Keratinocyte (primary cell): ENCODE results near the gene PDE6G. TPM values are rescaled to one million over a fixed set of nuclear protein-coding genes. Genes with fewer than 3 reads are reported as not detected.

Source experiments
- DNase-seq: peaks from one replicate; pipeline ENCODE4 v3.0.0-alpha.2; 2011; ENCODE audit warnings: low read depth, missing footprints, low spot score
- FAIRE-seq: peaks from 2 replicates; lab custom pipeline; 2011; peaks lifted over from hg19 to GRCh38; lab: Jason Lieb, UNC
- H2AFZ ChIP-seq: 2 replicates; pipeline ENCODE4 v1.6.0; 2012; ENCODE audit warnings: low read length, control low read depth, inconsistent platforms; ENCODE audit not compliant: control insufficient read depth
- H3K27ac ChIP-seq: 2 replicates; pipeline ENCODE4 v1.5.1; 2011; ENCODE audit warnings: low read length; ENCODE audit not compliant: control insufficient read depth, insufficient read depth
- H3K27me3 ChIP-seq: 3 replicates; pipeline ENCODE4 v1.6.0; 2011; ENCODE audit warnings: low read length; ENCODE audit not compliant: control insufficient read depth, insufficient read depth; ENCODE audit errors: extremely low read depth
- H3K36me3 ChIP-seq, 2 experiments: 2 replicates in 1 of 2; 3 replicates in 1 of 2; pipeline ENCODE4 v1.5.1; 2011; ENCODE audit warnings: low read length in 2 of 2, mild to moderate bottlenecking in 1 of 2; ENCODE audit not compliant: control insufficient read depth in 2 of 2, insufficient read depth in 2 of 2; ENCODE audit errors: extremely low read depth in 1 of 2
- H3K4me1 ChIP-seq: 3 replicates; pipeline ENCODE4 v1.5.1; 2011; ENCODE audit warnings: low read length; ENCODE audit not compliant: control insufficient read depth, insufficient read depth; ENCODE audit errors: extremely low read depth
- H3K4me2 ChIP-seq: 3 replicates; pipeline ENCODE4 v1.6.0; 2011; ENCODE audit warnings: low read depth, low read length; ENCODE audit not compliant: control insufficient read depth, insufficient read depth; ENCODE audit errors: extremely low read depth
- H3K4me3 ChIP-seq, 3 experiments: fragments of 200-600 bp in 1 of 3; sonication (generic) in 1 of 3; 2 replicates in 2 of 3; 3 replicates in 1 of 3; pipeline ENCODE4 v1.5.1; 2011 to 2016; ENCODE audit warnings: low read length in 3 of 3, mild to moderate bottlenecking in 3 of 3, control low read depth in 2 of 3, inconsistent platforms in 1 of 3, low read depth in 1 of 3, mixed read lengths in 1 of 3, mixed run types in 1 of 3, moderate library complexity in 1 of 3; ENCODE audit not compliant: control insufficient read depth in 2 of 3, insufficient read depth in 2 of 3; ENCODE audit errors: extremely low read depth in 1 of 3
- H3K79me2 ChIP-seq: 2 replicates; pipeline ENCODE4 v1.6.0; 2012; ENCODE audit warnings: low read length; ENCODE audit not compliant: control insufficient read depth, insufficient read depth
- H3K9ac ChIP-seq: 3 replicates; pipeline ENCODE4 v1.6.0; 2011; ENCODE audit warnings: low read length; ENCODE audit not compliant: control insufficient read depth, insufficient read depth; ENCODE audit errors: extremely low read depth
- H3K9me1 ChIP-seq: 3 replicates; pipeline ENCODE4 v1.6.0; 2011; ENCODE audit warnings: low read length; ENCODE audit not compliant: control insufficient read depth, insufficient read depth; ENCODE audit errors: extremely low read depth
- H3K9me3 ChIP-seq: 2 replicates; pipeline ENCODE4 v1.5.1; 2012; ENCODE audit warnings: low read depth, low read length; ENCODE audit not compliant: control insufficient read depth
- H4K20me1 ChIP-seq: 3 replicates; pipeline ENCODE4 v1.6.0; 2011; ENCODE audit warnings: low read length; ENCODE audit not compliant: control insufficient read depth, insufficient read depth; ENCODE audit errors: extremely low read depth
- CTCF ChIP-seq, 3 experiments: IDR thresholded peaks in 1 of 3; conservative IDR thresholded peaks in 1 of 3; optimal IDR thresholded peaks in 1 of 3; 2 replicates in 2 of 3; 3 replicates in 1 of 3; pipeline versions ENCODE3 to v1.5.1; 2011; ENCODE audit warnings: low read length in 3 of 3, mild to moderate bottlenecking in 3 of 3, moderate library complexity in 2 of 3, control low read depth in 1 of 3, inconsistent platforms in 1 of 3; ENCODE audit not compliant: insufficient read depth in 2 of 3; ENCODE audit errors: extremely low read depth in 1 of 3
- EZH2 ChIP-seq: IDR thresholded peaks from one replicate; pipeline ENCODE4 v1.6.1; 2012; ENCODE audit warnings: inconsistent platforms, mild to moderate bottlenecking, low read length, moderate library complexity
- dilution Hi-C: fragments of 300-500 bp; cut with MboI; formaldehyde crosslinking; loops from one replicate; pipeline ENCODE4 v1.7.0; 2020; ENCODE audit warnings: low sequenced_read_pairs; ENCODE audit not compliant: extremely low pct_ligation_motif_present
- polyA plus RNA-seq, 5 experiments: library from polyadenylated mRNA; depleted of rRNA in 3 of 5; stranded (reverse) in 3 of 5; stranded (forward) in 1 of 5; unstranded in 1 of 5; fragments of >200 nt; gene quantifications; 1 replicate in 1 of 5; 2 replicates in 3 of 5; 3 replicates in 1 of 5; pipeline versions ENCODE4 v1.2.1 to v1.2.3, GENCODE V29; 2011 to 2012; ENCODE audit warnings: missing spikeins in 2 of 5, low read depth in 1 of 5, low replicate concordance in 1 of 5

Gene PDE6G
- polyA plus RNA-seq, 1 donor (not counting 4 experiments of a cell fraction or from before 2014, with no cell fraction given): not detected

DNA sequence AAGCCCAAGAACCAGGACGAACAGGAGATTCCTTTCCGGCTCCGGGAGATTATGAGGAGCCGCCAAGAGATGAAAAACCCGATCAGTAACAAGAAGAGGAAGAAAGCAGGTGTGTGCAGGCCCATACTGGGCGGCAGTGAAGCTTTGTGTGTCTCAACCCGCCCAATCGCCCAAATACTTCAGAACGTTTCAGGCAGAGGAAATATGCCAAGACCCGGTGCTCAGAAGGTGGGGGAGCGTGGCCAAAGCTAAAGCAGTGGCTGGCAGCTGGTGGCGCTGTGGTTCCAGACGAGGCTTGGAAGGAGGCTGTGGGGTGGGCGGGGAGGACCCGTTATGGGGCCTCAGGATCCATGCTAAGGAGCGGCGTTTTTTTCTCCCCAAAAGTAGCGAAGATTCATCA is 11.4 kb upstream of the PDE6G start:
- H3K9me3 ChIP-seq: no peaks in the 10 kb centered on the region
- H3K4me2 ChIP-seq: peak overlapping the region; percentile 93
- peak overlapping the region; percentile 13 for H2AFZ ChIP-seq
- H3K4me3 ChIP-seq: peak overlapping the region; percentile 68 to 83 (median 74)
- TF ChIP-seq EZH2 (no peak), CTCF (optimal IDR thresholded peaks at IDR 0.05 in 1 of 3, IDR thresholded peaks at IDR 0.05 in 1 of 3, conservative IDR thresholded peaks at IDR 0.05 in 1 of 3; ENCODE audit: extremely low read depth in 1 of 3, insufficient read depth in 2 of 3, low read length in 3 of 3) (peak in 2 of 3 experiments; percentile 71 to 85)
- no peak for FAIRE-seq
- dilution Hi-C loops: no loop called here
- H3K27ac ChIP-seq: peak overlapping the region; percentile 60
- H3K9me1 ChIP-seq: no peaks in the 10 kb centered on the region
- DNase-seq: no peak
- no peaks in the 10 kb centered on the region for H3K27me3 ChIP-seq
- peak overlapping the region; percentile 69 for H3K9ac ChIP-seq
- no peaks in the 10 kb centered on the region for H4K20me1 ChIP-seq
- H3K4me1 ChIP-seq: peaks cover 25% of the 10 kb centered on the region
- H3K36me3 ChIP-seq: peaks cover 28 to 48% of the 10 kb centered on the region in 2 experiments
- H3K79me2 ChIP-seq: peaks cover 50% of the 10 kb centered on the region

GRCh38 chr17:81666342-81667191 is 10.2 kb upstream of the PDE6G start, which contains the start of the genes CCDC137 and OXLD1:
CCDC137 (plus strand) TSS chr17:81666737; CDS start chr17:81666767, 30 bp downstream.
OXLD1 (minus strand) TSS chr17:81666605; CDS start chr17:81666577, 28 bp downstream.
- Histone ChIP-seq H2AFZ (peak within 1 kb of the TSS; percentile 64), H3K27me3 (no peaks in the 10 kb centered on the region), H3K27ac (peak within 1 kb of the TSS; percentile 80), H3K9ac (peak within 1 kb of the TSS; percentile 92), H3K9me1 (no peaks in the 10 kb centered on the region), H3K4me3 (peak within 1 kb of the TSS; percentile 74 to 89 (median 83)), H3K9me3 (no peaks in the 10 kb centered on the region), H4K20me1 (no peaks in the 10 kb centered on the region), H3K4me2 (peak within 1 kb of the TSS; percentile 93), H3K4me1 (peaks cover 25% of the 10 kb centered on the region), H3K79me2 (peaks cover 44% of the 10 kb centered on the region), H3K36me3 (peaks cover 17 to 38% of the 10 kb centered on the region in 2 experiments)
- TF ChIP-seq EZH2: no peak
- TF ChIP-seq CTCF (optimal IDR thresholded peaks at IDR 0.05 in 1 of 3, IDR thresholded peaks at IDR 0.05 in 1 of 3, conservative IDR thresholded peaks at IDR 0.05 in 1 of 3; ENCODE audit: extremely low read depth in 1 of 3, insufficient read depth in 2 of 3, low read length in 3 of 3): no peak
- no peak for FAIRE-seq
- dilution Hi-C loops: no loop called here
- DNase-seq: peak; percentile 87
